Natural killer cell (primary cell): ENCODE results near the gene ITPRID1. TPM values are rescaled to one million over a fixed set of nuclear protein-coding genes. Genes with fewer than 3 reads are reported as not detected.

ENCODE experiments used
- ATAC-seq, 3 donors: fragments of 150-1000 bp in 2 of 3; fragments of 200-7000 bp in 1 of 3; cut with Tn5 transposase; 1 replicate in 1 of 3; 2 replicates in 2 of 3; pipeline ENCODE4 v1.10.0; 2021; ENCODE audit warnings: mild to moderate bottlenecking in 2 of 3, moderate library complexity in 2 of 3
- DNase-seq, 2 donors: peaks; one replicate each; pipeline versions ENCODE4 v3.0.0 to v3.0.0-alpha.2; 2013 to 2021; ENCODE audit warnings: mixed read lengths in 1 of 2
- H3K27ac ChIP-seq: one replicate; pipeline ENCODE4 v1.5.1; 2013; ENCODE audit warnings: mild to moderate bottlenecking, low read length
- H3K27me3 ChIP-seq: one replicate; pipeline ENCODE4 v1.6.1; 2013; ENCODE audit warnings: low read length; ENCODE audit not compliant: control insufficient read depth, insufficient read depth
- H3K36me3 ChIP-seq: one replicate; pipeline ENCODE4 v1.6.1; 2013; ENCODE audit warnings: low read length; ENCODE audit not compliant: control insufficient read depth, insufficient read depth
- H3K4me1 ChIP-seq: one replicate; pipeline ENCODE4 v1.6.1; 2013; ENCODE audit warnings: low read length; ENCODE audit not compliant: control insufficient read depth, insufficient read depth
- H3K4me3 ChIP-seq: one replicate; pipeline ENCODE4 v1.5.1; 2013; ENCODE audit warnings: low read length
- H3K9me3 ChIP-seq: one replicate; pipeline ENCODE4 v1.6.1; 2013; ENCODE audit warnings: low read length; ENCODE audit not compliant: control insufficient read depth, insufficient read depth
- H3K27ac Mint-ChIP-seq, 2 donors: one replicate each; pipeline ENCODE4 v1.8.0; 2022; ENCODE audit warnings: mild to moderate bottlenecking in 2 of 2, mixed read lengths in 2 of 2, moderate library complexity in 1 of 2
- H3K27me3 Mint-ChIP-seq, 2 donors: one replicate each; pipeline ENCODE4 v1.8.0; 2022; ENCODE audit warnings: low read depth in 2 of 2, mixed read lengths in 2 of 2
- H3K36me3 Mint-ChIP-seq: one replicate; pipeline ENCODE4 v1.8.0; 2022; ENCODE audit warnings: mixed read lengths
- H3K4me1 Mint-ChIP-seq, 2 donors: one replicate each; pipeline ENCODE4 v1.8.0; 2022; ENCODE audit warnings: mixed read lengths in 2 of 2
- H3K4me3 Mint-ChIP-seq: one replicate; pipeline ENCODE4 v1.8.0; 2022; ENCODE audit warnings: mild to moderate bottlenecking, moderate library complexity, mixed read lengths
- H3K9me3 Mint-ChIP-seq, 2 donors: one replicate each; pipeline ENCODE4 v1.8.0; 2022; ENCODE audit warnings: mixed read lengths in 2 of 2
- CTCF ChIP-seq: fragments of 200-600 bp; IDR thresholded peaks from one replicate; pipeline ENCODE4 v1.8.0; 2022; ENCODE audit warnings: antibody characterized with exemption
- WGBS: methylation state at CpG from one replicate; pipeline ENCODE4 v1.1.7; 2013; ENCODE audit warnings: missing lambda C conversion rate; ENCODE audit not compliant: insufficient coverage; 5-methylcytosine and 5-hydroxymethylcytosine counted together
- intact Hi-C: fragments of 100-400 bp; cut with micrococcal nuclease; formaldehyde crosslinking; loops from one replicate; pipeline ENCODE4 v1.14.2; 2022
- total RNA-seq, 4 donors: library from RNA; stranded (reverse); fragments of 120-200 nt in 1 of 4; gene quantifications; one replicate each; pipeline versions ENCODE4 v1.2.3 to v1.2.4, GENCODE V29; 2013 to 2022

Gene ITPRID1
- total RNA-seq, 3 donors from 2014 or later (not counting 1 experiment from before 2014, with no cell fraction given), result not detected

GRCh38 chr7:31687024-31687748, 173.3 kb downstream of the ITPRID1 start, which contains the start of gene PPP1R17:
TSS of gene PPP1R17 (plus strand) at chr7:31687215. CDS start at chr7:31692442, 5,227 bp downstream.
- WGBS, result 72% methylated on average over 14 of the region's 14 CpGs
- Histone ChIP-seq H3K4me3 (no peak within 1 kb of the TSS), H3K4me1 (no peaks in the 10 kb centered on the region), H3K9me3 (no peaks in the 10 kb centered on the region), H3K27ac (no peak within 1 kb of the TSS), H3K36me3 (no peaks in the 10 kb centered on the region), H3K27me3 (no peaks in the 10 kb centered on the region)
- no peak within 1 kb of the TSS for H3K4me3 Mint-ChIP-seq
- no peaks in the 10 kb centered on the region for H3K9me3 Mint-ChIP-seq
- no peak for TF ChIP-seq CTCF
- DNase-seq (no peak), ATAC-seq (no peak)
- H3K4me1 Mint-ChIP-seq, result no peaks in the 10 kb centered on the region
- no peaks in the 10 kb centered on the region for H3K27me3 Mint-ChIP-seq
- intact Hi-C loops, result no loop called here
- H3K27ac Mint-ChIP-seq, result no peak within 1 kb of the TSS
- no peaks in the 10 kb centered on the region for H3K36me3 Mint-ChIP-seq

GRCh38 chr7:31688372-31688771, 174.5 kb downstream of the ITPRID1 start:
- no peak for TF ChIP-seq CTCF
- Mint-ChIP-seq H3K27me3 (peaks cover 0 to 3% of the 10 kb centered on the region in 2 donors), H3K4me1 (no peaks in the 10 kb centered on the region), H3K4me3 (no peak overlapping the region), H3K9me3 (no peaks in the 10 kb centered on the region), H3K27ac (no peak overlapping the region), H3K36me3 (no peaks in the 10 kb centered on the region)
- no peaks in the 10 kb centered on the region for H3K36me3 ChIP-seq
- 34% methylated on average over 3 of the region's 3 CpGs for WGBS
- no peaks in the 10 kb centered on the region for H3K27me3 ChIP-seq
- H3K4me1 ChIP-seq, result no peaks in the 10 kb centered on the region
- intact Hi-C loops, result no loop called here
- no peaks in the 10 kb centered on the region for H3K9me3 ChIP-seq
- ATAC-seq (no peak), DNase-seq (no peak)
- H3K27ac ChIP-seq, result no peak overlapping the region
- H3K4me3 ChIP-seq, result no peak overlapping the region

GRCh38 chr7:31688996-31689395, 175.1 kb downstream of the ITPRID1 start:
- no peaks in the 10 kb centered on the region for H3K4me1 Mint-ChIP-seq
- no peaks in the 10 kb centered on the region for H3K36me3 Mint-ChIP-seq
- H3K9me3 Mint-ChIP-seq, result no peaks in the 10 kb centered on the region
- Histone ChIP-seq H3K4me3 (no peak overlapping the region), H3K27ac (no peak overlapping the region), H3K4me1 (no peaks in the 10 kb centered on the region), H3K36me3 (no peaks in the 10 kb centered on the region), H3K27me3 (no peaks in the 10 kb centered on the region), H3K9me3 (no peaks in the 10 kb centered on the region)
- ATAC-seq, result no peak
- intact Hi-C loops, result no loop called here
- H3K4me3 Mint-ChIP-seq, result no peak overlapping the region
- H3K27me3 Mint-ChIP-seq, result peaks cover 0 to 3% of the 10 kb centered on the region in 2 donors
- 46% methylated on average over 2 of the region's 2 CpGs for WGBS
- no peak for TF ChIP-seq CTCF
- no peak for DNase-seq
- no peak overlapping the region for H3K27ac Mint-ChIP-seq

- Histone ChIP-seq H3K27me3 (no peaks in the 10 kb centered on the region), H3K4me3 (no peak overlapping the region), H3K27ac (no peak overlapping the region), H3K4me1 (no peaks in the 10 kb centered on the region), H3K9me3 (no peaks in the 10 kb centered on the region), H3K36me3 (no peaks in the 10 kb centered on the region)
- H3K27ac Mint-ChIP-seq, result no peak overlapping the region
- no peak for TF ChIP-seq CTCF
- DNase-seq (no peak), ATAC-seq (no peak)
- H3K36me3 Mint-ChIP-seq, result no peaks in the 10 kb centered on the region
- H3K4me1 Mint-ChIP-seq, result no peaks in the 10 kb centered on the region
- no peak overlapping the region for H3K4me3 Mint-ChIP-seq
- WGBS, result 82% methylated on average over 2 of the region's 2 CpGs
- peaks cover 0 to 4% of the 10 kb centered on the region in 2 donors for H3K9me3 Mint-ChIP-seq
- H3K27me3 Mint-ChIP-seq, result peaks cover 0 to 3% of the 10 kb centered on the region in 2 donors
- intact Hi-C loops, result no loop called here
These were observed 177.0 kb downstream of the ITPRID1 start for GRCh38 chr7:31690935-31691334.
